ENCODE measurements around the gene SPNS2. TPM values are rescaled to one million over a fixed set of nuclear protein-coding genes. Genes with fewer than 3 reads are reported as not detected.

Gene SPNS2
- total RNA-seq, 1 donor from 2014 or later, result 4.3 TPM

DNA sequence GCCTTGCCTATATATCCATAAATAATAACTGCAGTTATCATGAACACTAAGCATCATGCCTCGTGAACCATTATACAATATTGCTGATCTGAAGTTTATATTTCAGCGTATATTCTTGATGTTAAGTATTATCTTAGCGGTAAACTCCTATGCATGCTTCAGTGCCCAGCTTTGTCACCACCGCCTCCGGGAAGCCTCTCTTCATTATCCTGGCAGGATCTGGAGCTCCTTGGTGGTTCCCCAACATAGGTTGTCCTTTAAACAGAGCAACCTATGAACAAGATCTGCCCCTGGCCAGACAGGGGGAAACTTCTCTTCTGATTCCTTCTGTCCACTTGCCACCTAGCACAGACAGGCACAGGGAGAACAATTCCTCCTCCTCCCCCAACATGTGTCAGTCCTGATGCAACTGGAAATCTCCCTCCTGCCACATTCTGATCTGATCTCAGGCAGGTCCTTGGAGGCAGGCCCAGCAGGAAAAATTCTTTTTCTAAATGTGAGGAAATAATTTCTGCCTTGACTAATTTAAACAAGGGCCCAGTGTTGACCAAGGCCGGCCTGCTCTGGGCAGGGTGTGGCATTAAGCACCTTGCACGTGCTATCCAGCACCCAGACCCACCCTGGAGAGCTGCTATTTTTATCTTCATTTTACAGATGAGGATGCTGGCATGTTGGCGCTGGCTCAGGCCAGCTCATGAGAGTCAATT is 22.4 kb downstream of the SPNS2 start:
- Mint-ChIP-seq H3K27ac (ENCODE audit: unreplicated experiment) (no peak overlapping the region), H3K36me3 (ENCODE audit: low read depth) (no peaks in the 10 kb centered on the region), H3K4me3 (no peak overlapping the region), H3K4me1 (peaks cover 23% of the 10 kb centered on the region), H3K27me3 (ENCODE audit: low read depth) (no peaks in the 10 kb centered on the region), H3K9me3 (no peaks in the 10 kb centered on the region)
- TF ChIP-seq, protein P1, sequence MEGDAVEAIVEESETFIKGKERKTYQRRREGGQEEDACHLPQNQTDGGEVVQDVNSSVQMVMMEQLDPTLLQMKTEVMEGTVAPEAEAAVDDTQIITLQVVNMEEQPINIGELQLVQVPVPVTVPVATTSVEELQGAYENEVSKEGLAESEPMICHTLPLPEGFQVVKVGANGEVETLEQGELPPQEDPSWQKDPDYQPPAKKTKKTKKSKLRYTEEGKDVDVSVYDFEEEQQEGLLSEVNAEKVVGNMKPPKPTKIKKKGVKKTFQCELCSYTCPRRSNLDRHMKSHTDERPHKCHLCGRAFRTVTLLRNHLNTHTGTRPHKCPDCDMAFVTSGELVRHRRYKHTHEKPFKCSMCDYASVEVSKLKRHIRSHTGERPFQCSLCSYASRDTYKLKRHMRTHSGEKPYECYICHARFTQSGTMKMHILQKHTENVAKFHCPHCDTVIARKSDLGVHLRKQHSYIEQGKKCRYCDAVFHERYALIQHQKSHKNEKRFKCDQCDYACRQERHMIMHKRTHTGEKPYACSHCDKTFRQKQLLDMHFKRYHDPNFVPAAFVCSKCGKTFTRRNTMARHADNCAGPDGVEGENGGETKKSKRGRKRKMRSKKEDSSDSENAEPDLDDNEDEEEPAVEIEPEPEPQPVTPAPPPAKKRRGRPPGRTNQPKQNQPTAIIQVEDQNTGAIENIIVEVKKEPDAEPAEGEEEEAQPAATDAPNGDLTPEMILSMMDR (conservative IDR thresholded peaks at IDR 0.05), result no peak
- DNase-seq (ENCODE audit: low read depth, low spot score), result no peak

DNA sequence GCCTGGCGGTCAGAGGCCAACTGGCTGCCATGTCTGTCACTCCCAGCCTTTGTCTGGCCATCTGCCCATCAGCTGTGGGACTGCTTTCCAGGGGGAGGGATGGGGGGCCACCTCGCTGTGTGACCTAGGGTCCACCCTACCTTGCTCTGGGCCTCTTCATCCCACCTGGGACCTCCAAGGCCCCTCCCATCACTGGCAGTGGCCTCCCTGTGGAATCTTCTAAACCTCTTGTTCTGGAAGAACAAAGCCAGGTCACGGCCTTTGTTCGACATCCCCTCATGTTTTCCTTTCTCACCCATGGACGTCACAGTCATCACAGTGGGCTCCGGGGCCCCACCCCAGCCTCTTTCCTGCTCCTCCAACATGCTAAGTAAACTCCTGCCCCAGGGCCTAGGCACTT is 24.0 kb downstream of the SPNS2 start:
- no peak overlapping the region for H3K4me3 Mint-ChIP-seq
- H3K9me3 Mint-ChIP-seq, result no peaks in the 10 kb centered on the region
- H3K27ac Mint-ChIP-seq (ENCODE audit: unreplicated experiment), result peak overlapping the region; percentile 43
- TF ChIP-seq, protein P1 (conservative IDR thresholded peaks at IDR 0.05), result no peak
- H3K36me3 Mint-ChIP-seq (ENCODE audit: low read depth), result no peaks in the 10 kb centered on the region
- no peak for DNase-seq (ENCODE audit: low read depth, low spot score)
- H3K27me3 Mint-ChIP-seq (ENCODE audit: low read depth), result peaks cover 3% of the 10 kb centered on the region
- H3K4me1 Mint-ChIP-seq, result peaks cover 29% of the 10 kb centered on the region

DNA sequence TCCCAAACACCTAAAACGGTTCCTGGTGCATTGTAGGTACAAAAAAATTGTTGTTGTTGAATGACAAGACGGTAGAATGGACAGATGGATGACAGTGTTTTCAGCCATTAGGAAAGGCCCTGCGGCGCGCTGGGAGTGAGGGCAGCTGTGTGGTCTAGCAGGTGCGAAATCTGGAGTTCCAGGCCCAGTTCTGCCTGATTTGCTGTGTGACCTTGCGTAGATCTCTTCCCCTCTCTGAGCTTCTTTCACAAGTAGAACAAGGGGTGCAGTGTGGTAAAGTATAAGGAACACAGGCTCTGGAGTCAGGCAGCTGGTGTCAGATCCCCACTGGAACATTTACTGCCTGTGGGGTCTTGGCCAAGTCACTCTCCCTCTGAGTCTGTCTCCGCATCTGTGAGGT is 25.3 kb downstream of the SPNS2 start:
- no peak for DNase-seq (ENCODE audit: low read depth, low spot score)
- Mint-ChIP-seq H3K27ac (ENCODE audit: unreplicated experiment) (no peak overlapping the region), H3K36me3 (ENCODE audit: low read depth) (no peaks in the 10 kb centered on the region), H3K9me3 (no peaks in the 10 kb centered on the region), H3K4me1 (peaks cover 26% of the 10 kb centered on the region), H3K4me3 (no peak overlapping the region), H3K27me3 (ENCODE audit: low read depth) (peaks cover 3% of the 10 kb centered on the region)
- TF ChIP-seq, protein P1 (conservative IDR thresholded peaks at IDR 0.05), result no peak

DNA sequence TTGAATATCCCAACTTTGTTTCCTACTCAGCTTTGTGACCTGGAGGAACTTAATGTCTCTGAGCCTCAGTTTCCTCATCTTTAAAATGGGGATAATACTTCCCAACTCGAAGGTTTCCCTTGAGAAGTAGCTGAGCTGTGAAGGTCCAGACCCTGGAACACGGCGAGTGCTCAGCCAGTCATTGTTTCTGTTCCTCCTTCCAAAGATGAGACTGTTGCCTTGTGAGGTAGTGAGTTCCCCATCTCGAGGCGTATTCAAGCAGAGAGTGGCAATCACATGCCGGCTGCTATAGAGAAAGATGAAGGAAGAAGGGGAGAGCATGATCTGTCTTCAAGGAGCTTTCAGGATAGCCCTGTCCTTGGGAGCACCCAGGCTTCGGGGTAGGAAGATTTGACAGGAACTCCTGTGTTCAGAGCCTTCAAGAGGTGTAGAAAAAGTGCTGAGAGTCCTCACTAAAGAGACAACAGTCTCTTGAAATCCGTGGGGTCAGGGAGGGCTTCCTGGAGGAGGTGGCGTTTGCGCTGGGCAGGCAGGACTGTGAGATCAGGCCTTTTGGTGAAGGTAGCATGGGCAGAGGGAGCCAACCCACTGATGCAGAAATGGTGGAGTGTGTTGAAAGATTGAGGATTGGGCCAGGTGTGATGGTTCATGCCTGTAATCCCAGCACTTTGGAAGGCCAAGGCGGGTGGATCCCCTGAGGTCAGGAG is 27.2 kb downstream of the SPNS2 start:
- TF ChIP-seq, protein P1 (conservative IDR thresholded peaks at IDR 0.05), result no peak
- Mint-ChIP-seq H3K4me1 (peaks cover 21% of the 10 kb centered on the region), H3K9me3 (no peaks in the 10 kb centered on the region), H3K27me3 (ENCODE audit: low read depth) (peaks cover 3% of the 10 kb centered on the region), H3K36me3 (ENCODE audit: low read depth) (no peaks in the 10 kb centered on the region), H3K4me3 (no peak overlapping the region), H3K27ac (ENCODE audit: unreplicated experiment) (no peak overlapping the region)
- DNase-seq (ENCODE audit: low read depth, low spot score), result no peak

DNA sequence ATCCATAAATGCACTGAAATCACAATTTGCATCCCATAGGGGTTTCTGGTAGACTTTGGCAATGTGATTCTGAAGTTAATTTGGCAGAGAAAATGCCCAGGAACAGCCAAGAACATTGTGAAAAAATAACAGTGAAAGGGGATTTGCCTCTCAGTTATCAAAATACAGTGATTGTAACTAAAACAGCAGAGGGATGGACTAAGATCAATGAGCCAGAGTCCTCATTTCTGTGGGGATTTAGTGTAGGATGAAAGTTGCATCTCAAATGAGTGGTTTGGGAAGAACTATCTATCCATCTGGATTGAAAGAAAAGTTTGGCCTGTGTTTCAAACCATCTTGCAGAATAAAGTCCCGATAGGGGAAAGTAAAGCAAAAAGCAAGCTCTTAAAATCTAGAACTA is 28.5 kb downstream of the SPNS2 start:
- no peak for DNase-seq (ENCODE audit: low read depth, low spot score)
- Mint-ChIP-seq H3K4me1 (peaks cover 20% of the 10 kb centered on the region), H3K9me3 (no peaks in the 10 kb centered on the region), H3K36me3 (ENCODE audit: low read depth) (no peaks in the 10 kb centered on the region), H3K27ac (ENCODE audit: unreplicated experiment) (no peak overlapping the region), H3K4me3 (no peak overlapping the region), H3K27me3 (ENCODE audit: low read depth) (peaks cover 6% of the 10 kb centered on the region)
- TF ChIP-seq, protein P1 (conservative IDR thresholded peaks at IDR 0.05), result no peak

Measured in neural crest cell (in vitro differentiated cells).